Urothelium cell line (cell line): ENCODE data around the gene CYP2S1.
A peak's percentile ranks its signal among the peaks of the same experiment; 100 is the strongest.
"Not testable (repeated sequence)": the region's sequence is repeated elsewhere in the genome, so short reads cannot be mapped to it uniquely, and the experiment has no call there.

ENCODE experiments used
- DNase-seq: peaks from one replicate; pipeline ENCODE4 v3.0.0; 2011; ENCODE audit warnings: low spot score, mixed read lengths
- FAIRE-seq: peaks from 2 replicates; lab custom pipeline; 2011; peaks lifted over from hg19 to GRCh38; lab: Jason Lieb, UNC

Gene CYP2S1, protein sequence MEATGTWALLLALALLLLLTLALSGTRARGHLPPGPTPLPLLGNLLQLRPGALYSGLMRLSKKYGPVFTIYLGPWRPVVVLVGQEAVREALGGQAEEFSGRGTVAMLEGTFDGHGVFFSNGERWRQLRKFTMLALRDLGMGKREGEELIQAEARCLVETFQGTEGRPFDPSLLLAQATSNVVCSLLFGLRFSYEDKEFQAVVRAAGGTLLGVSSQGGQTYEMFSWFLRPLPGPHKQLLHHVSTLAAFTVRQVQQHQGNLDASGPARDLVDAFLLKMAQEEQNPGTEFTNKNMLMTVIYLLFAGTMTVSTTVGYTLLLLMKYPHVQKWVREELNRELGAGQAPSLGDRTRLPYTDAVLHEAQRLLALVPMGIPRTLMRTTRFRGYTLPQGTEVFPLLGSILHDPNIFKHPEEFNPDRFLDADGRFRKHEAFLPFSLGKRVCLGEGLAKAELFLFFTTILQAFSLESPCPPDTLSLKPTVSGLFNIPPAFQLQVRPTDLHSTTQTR

DNA sequence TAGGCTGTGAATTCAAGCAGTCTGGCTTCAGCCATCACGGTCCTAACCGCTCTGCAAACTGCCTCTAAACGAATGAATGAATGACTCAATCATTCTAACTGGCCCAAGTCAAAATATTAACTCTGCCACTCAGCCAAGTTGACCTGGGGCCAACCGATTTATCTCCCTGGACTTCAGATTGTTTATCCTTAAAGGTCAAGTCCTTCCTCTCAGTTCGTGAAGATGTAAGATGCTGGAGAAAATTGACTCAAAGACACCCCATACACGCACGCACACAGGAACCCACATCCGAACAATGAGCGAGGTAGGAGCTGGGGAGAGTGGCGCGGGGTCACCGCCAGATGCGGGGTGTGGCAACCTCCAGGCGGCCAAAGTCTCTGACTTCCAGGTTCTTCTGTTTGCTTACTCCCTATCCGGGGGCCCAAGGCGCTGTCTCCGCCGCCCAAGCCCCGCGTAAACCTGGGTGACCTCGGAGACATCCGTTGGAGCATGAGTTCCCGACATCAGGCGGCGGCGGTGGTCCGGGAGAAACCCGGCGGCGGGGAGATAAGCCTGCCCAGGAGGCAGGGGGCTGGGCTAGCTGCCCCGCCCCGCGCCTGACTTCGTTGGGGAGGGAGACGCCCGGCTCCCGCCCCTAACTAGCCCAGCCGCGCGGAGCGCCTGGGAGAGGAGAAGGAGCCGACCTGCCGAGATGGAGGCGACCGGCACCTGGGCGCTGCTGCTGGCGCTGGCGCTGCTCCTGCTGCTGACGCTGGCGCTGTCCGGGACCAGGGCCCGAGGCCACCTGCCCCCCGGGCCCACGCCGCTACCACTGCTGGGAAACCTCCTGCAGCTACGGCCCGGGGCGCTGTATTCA is at the start of gene CYP2S1:
Gene CYP2S1, plus strand, starts transcription at position 646 of the 856 bp plus-strand sequence. Its CDS starts 46 bp downstream, at position 692.
- DNase-seq (peak; percentile 70), FAIRE-seq (no peak)

DNA sequence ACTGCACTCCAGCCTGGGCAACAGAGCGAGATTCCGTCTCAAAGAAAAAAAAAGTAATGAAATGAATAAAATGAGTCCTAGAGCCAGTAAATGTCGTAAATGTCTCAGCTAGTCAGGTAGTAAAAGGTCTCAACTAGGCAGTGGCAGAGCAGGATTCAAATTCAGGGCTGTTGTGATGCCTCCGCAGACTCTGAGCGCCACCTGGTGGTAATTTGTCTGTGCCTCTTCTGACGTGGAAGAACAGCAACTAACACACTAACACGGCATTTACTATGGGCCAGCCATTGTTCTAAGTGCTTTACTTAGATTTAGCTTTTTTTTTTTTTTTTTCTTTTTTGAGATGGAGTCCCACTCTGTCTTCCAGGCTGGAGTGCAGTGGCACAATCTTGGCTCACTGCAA is 48.6 kb upstream of the CYP2S1 start:
- peak; percentile 74 for DNase-seq
- FAIRE-seq: no peak

DNA sequence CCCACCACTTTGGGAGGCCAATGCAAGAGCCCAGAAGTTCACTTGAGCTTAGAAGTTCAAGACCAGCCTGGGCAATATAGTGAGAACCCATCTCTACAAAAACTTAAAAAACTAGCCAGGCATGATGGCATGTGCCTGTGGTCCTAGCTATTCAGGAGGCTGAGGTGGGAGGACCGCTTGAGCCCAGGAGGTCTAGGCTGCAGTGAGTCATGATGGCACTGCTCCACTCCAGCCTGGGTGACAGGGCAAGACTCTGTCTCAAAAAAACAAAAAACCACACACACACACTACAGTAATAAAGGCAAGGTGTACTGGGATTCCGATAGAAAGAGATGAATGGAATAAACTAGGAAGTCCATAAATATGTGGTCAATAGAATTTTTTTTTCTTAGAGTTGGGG is 43.2 kb upstream of the CYP2S1 start:
- DNase-seq (no peak), FAIRE-seq (no peak)

DNA sequence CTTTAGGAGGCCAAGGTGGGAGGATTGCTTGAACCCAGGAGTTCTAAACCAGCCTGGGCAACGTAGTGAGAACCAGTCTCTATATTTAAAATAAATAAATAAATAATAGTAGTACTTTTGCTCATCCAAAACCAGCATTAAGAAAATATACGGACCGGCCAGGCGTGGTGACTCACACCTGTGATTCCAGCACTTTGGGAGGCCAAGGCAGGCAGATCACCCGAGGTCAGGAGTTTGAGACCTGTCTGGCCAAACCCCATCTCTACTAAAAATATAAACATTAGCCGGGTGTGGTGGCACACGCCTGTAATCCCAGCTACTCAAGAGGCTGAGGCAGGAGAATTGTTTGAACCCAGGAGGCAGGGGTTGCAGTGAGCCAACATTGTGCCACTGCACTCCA is 42.0 kb upstream of the CYP2S1 start:
- not testable (repeated sequence) for FAIRE-seq, DNase-seq

DNA sequence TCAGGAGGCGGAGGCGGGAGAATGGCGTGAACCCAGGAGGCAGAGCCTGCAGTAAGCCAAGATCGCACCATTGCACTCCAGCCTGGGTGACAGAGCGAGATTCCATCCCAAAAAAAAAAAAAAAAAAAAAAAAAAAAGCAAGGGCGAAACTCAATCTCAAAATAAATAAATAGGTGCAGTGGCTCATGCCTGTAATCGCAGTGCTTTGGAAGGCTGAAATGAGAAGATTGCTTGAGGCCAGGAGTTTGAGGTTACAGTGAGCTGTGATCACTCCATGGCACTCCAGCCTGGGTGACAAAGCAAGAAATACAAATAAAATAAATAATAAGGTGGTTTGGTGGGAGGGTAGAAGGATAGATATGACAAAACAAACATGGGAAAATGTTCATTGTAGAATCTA is 39.0 kb upstream of the CYP2S1 start:
- FAIRE-seq (no peak), DNase-seq (no peak)

DNA sequence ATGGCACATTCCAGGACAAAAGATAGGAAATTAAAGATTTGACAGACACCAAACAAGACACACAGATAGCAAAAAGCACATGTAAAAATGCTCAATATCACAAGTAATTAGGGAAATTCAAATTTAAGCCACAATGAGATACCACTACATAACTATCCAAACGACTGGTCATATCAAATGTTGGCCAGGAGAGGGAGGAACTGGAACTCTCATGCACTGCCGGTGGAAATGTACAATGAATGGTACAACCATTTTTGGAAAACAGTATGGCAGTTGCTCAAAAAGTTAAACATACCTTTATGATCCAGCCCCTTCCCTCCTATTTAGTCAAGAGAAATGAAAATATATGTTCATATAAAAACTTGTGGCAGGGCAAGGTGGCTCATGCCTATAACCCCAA is 36.8 kb upstream of the CYP2S1 start:
- DNase-seq (no peak), FAIRE-seq (no peak)

DNA sequence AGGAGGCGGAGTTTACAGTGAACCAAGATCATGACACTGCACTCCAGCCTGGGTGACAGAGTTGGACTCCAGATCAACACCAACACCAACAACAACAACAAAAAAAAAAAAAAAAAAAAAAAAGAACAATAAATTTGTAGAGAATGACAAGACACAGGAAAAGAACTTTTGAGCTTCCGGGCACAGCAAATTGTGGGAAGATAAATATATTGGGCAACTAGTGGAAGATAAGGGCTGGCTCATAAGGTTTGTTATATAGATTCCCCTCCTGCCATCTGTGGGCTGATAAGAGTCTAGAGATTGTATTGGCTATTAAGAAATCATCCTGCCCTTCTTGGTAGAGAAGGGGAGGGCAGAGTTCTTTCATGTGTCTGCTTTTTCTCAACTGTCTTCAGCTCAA is 33.1 kb upstream of the CYP2S1 start:
- no peak for FAIRE-seq

DNA sequence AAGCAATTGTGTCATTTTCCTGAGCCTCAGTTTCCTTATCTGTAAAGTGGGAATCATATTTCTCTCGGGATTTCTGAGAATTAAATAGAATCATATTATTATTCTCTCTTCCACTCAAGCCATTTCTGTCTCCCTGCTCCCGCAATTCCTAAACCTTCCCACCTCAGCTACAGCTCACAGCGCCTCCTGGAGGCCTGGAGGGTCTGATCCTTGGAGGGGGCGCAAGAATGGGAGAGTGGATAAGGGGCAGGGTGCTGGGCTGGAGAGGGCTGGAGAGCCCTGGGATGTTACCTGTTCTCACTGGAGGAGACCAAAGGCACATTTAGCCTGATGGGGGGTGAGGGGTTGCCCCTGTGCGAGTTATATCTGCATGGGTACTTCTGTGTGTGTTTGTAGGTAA is 31.1 kb upstream of the CYP2S1 start:
- FAIRE-seq: no peak

More for the DNA sequence above, 33.1 kb upstream of the CYP2S1 start:
- no peak for DNase-seq

DNA sequence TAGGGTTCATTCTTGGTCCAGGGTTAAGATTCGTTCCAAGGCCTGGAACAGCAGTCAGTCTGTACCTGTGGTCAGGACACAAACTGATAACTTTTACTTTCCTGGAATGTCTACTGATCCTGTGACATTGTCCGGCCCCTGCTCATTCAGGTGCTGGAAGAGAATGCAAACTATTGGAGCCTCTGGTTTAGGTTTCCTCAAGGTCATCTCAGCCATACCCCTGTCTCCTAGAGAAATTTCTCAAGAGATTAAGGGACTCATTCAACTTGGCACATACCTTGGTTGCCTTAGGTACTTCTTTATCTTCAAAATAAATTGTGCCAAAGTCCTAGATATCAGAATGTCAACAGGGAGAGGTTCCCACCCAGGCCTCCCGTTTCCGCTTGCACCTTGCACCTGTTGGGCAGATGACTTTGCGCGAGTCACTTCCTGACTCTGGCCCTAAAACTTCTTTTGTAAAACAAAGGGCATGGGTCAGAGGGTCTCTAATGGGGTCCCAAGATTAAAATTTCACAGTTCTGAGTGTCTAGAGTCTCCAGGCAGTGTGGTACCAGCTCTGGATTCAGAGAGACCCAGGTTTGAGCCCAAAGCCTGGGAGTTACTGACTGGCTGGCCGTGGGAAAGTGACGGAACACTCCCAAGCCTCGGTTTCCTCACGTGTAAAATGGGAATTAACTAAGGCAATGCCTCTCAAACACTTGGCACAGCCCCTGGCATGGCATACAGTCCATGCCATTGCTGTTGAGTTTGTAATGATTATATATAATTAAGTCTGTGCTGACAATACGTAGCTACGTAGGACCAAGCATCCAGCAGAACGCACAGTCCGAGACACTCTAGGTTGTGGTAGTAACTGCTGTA is 25.8 kb upstream of the CYP2S1 start:
- FAIRE-seq: no peak

More for the DNA sequence above, 31.1 kb upstream of the CYP2S1 start:
- no peak for DNase-seq

DNA sequence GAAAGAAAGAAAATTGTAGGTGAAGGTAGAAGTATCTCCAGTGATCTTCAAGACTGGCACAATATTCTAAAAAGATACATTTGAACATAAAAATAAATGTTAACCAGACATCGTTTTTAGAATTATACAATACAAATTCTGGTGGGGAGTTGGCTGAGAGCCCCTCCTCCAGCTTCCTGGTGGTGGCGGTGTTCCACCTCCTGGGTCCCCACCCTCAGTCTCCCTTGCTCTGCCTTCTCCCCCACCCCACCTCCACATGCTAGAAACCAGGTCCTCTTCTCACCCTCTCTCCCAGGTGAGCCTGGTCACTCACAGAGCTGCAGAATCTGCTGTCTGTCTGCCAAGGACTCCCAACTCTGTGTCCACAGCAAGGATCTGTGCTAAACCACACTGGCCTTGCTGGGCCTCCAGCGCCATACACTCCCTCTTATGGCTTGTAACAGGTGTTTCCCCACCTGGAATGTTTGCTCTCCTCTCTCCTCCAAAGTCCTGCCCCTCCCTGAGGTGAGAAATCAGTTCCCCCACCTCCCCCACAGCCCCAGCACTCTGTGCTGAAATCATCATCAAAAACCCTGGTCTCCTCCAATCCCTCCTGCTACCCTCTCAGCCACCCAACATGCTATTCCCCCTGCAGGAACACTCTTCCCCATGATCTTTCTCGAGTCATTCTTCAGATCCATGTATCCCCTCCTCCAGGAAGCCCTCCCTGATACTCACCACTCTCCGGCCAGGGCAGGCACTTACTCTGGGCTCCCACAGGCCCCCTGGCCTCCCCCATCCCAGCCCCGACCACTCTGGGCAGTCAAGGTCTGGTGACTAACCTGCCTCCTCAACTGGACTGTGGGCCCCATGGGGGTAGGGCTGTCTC is 20.5 kb upstream of the CYP2S1 start:
- DNase-seq (no peak), FAIRE-seq (no peak)

More for the DNA sequence above, 25.8 kb upstream of the CYP2S1 start:
- DNase-seq: no peak

DNA sequence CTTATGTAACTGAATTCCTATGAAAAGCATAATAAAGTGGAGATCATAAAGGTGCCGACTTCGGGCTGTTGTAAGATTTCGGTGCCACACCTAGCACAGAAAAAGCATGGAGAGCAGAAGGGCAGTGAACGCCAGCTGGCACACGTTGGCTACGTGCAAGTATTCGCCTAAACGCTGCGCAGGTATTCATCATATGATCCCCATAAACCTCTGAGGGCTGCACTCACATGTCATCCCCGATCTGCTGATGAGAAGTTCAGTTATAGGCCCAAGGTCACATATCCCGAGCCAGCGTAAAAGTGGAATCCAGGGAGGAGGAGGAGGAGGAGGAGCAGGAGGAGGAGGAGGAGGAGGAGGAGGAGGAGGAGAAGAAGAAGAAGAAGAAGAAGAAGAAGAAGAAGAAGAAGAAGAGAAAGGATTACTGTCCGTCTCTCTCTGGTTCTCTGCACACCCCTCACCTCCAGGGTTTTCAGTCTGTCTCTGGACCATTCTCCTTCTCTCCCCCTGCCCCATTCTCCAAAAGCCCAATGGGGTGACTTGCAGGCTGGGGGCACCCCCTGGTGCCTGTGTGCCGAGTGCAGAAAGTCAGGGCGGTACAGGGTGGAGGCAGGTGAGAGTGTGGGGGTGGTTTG is 18.6 kb upstream of the CYP2S1 start:
- no peak for DNase-seq
- FAIRE-seq: no peak

DNA sequence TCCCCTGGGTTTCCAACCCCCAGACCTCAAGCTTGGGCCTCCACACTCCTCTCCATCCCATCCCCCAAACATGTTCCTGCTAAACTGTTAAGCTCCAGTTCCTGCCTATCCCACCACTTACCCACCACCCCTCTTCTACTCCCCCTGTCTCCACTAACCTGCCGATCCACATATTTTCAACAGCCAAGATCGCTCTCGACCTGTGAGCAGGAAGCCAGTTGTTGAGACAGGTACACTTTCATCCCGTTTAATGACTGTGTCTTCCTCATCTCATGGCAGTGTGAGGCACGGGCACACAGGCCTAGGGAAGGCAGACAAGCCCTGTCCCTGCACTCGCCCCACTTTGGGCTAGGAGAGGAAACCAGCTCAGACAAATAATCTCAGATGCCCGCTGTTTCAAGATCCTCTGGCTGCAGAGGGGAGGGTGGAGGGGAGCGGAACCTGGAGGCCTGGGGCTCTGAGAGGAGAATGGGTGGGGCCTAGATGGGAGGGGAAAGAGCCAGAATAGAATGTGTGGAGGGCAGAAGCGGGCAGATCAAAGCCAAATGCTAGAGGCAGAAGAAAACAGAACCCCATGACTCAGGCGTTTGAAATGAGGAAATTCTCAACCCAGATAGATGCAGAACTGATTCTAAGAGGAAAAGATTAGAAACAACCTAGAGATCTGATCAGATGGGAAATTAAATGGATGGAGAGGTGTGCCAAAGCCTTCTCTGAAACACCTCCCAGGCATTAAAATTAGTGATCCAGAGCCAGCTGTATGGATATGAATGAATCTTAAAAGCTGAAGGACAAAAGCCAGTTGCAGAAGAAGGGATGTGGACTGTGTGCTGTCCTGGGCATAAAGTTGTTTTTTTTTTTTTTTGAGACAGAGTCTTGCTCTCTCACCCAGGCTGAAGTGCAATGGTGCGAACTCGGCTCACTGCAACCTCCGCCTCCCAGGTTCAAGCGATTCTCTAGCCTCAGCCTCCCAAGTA is 16.9 kb upstream of the CYP2S1 start:
- FAIRE-seq: peak; percentile 83
- DNase-seq: peak; percentile 92

DNA sequence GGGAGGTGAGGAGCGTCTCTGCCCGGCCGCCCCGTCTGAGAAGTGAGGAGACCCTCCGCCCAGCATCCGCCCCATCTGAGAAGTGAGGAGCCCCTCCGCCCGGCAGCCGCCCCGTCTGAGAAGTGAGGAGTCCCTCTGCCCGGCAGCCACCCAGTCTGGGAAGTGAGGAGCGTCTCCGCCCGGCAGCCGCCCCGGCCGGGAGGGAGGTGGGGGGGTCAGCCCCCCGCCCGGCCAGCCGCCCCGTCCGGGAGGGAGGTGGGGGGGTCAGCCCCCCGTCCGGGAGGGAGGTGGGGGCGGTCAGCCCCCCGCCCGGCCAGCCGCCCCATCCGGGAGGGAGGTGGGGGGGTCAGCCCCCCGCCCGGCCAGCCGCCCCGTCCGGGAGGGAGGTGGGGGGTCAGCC is 12.8 kb upstream of the CYP2S1 start:
- FAIRE-seq, DNase-seq: not testable (repeated sequence)

DNA sequence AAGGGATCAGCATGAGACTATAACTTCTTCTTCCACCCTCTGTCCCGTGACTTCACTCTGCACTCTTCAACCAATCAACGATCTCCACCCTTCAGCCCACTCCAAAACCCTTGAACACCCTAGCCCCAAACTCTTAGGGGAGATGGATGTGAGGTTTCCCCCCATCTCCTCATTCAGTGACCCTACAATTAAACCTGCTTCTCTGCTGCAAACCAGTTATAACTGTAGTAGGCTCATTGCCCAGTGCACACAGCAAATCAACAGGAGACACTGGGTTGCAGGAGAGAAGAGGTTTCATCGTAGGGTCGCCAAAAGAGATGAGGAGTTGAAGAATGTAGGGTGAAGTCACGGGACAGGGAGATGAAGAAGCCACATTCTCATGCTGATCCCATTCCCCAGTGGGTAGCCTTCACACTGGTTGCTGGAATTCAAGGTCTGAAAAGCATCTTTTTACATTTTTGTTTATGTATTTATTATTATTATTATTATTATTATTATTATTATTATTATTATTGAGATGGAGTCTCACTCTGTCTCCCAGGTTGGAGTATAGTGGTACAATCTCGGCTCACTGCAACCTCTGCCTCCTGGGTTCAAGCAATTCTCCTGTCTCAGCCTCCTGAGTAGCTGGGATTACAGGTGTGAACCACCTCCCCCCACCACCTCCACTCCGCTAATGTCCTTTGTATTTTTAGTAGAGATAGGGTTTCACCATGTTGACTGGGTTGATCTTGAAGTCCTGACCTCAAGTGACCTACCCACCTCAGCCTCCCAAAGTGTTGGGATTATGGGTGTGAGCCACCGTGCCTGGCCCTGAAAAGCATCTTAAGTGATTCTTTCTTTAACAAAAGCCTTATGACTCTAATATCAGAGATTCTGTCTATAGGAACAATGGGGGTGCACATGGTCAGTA is 5.8 kb upstream of the CYP2S1 start:
- no peak for FAIRE-seq
- DNase-seq: no peak

DNA sequence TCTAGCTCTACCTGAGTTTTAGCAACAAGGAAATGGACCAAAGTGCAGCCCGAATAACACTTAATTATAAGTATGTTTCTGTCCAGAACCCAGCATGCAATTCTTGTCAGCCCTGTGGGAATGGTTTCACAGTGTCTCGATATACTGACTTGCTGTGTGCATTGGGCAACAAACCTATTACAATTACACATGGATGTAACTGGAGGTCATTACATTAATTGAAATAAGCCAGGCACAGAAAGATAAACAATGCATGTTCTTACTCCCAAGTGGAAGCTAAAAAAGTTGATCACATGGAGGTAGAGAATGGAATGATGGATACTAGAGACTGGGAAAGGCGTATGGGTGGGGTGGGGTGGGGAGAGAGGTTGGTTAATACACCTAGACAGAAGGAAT is 5.1 kb upstream of the CYP2S1 start:
- DNase-seq: no peak
- FAIRE-seq: no peak

DNA sequence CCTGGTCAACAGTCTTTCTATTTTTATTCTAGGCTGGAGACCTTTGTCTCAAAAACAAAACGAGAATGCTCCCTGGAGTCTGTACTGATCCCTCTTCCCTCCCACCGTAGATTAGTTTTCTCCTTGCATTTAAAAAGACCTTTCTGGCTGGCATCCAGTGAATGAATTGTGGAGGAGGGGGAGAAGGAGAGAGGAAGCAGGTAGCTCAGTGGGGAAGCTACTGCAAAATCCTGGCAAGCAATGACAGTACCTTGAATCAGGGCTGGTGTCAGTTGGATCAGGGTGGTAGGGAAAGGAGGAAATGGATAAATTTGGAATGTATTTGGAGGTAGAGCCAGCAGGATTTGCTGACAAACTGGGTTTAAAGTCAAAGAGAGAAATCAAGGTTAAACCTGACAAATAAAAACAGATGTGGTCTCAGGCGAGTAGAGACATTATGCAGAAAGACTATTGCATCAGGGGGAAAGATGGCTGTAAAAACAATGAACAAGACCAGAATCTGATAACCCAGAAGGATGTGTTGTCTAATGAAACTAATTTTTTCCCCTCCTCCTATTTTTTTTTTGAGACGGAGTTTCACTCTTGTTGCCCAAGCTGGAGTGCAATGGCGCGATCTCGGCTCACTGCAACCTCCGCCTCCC is 3.5 kb upstream of the CYP2S1 start:
- FAIRE-seq (no peak), DNase-seq (no peak)
